Stomach (tissue), 9 donors: ENCODE measurements around the gene MTMR12. TPM values are rescaled to one million over a fixed set of nuclear protein-coding genes. Genes with fewer than 3 reads are reported as not detected.

Experiments used
- DNase-seq, 2 donors: peaks; one replicate each; pipeline versions ENCODE4 v3.0.0 to v3.0.0-alpha.2; 2013 to 2019
- H3K27ac ChIP-seq, 5 donors: fragments of 200-600 bp in 4 of 5; sonication (generic) in 4 of 5; one replicate each; pipeline ENCODE4 v1.5.1; 2013 to 2019; ENCODE audit warnings: mild to moderate bottlenecking in 1 of 5, moderate library complexity in 1 of 5
- H3K27me3 ChIP-seq, 3 donors: fragments of 200-600 bp; sonication (generic); one replicate each; pipeline ENCODE4 v1.5.1; 2017 to 2019; ENCODE audit warnings: mixed run types in 1 of 3
- H3K36me3 ChIP-seq, 4 donors: fragments of 200-600 bp; sonication (generic); 1 replicate in 3 of 4; 2 replicates in 1 of 4; pipeline ENCODE4 v1.5.1; 2016 to 2019
- H3K4me1 ChIP-seq, 4 donors: fragments of 200-600 bp; sonication (generic); one replicate each; pipeline ENCODE4 v1.5.1; 2016 to 2019
- H3K4me3 ChIP-seq, 4 donors: fragments of 200-600 bp; sonication (generic) in 3 of 4; one replicate each; pipeline ENCODE4 v1.5.1; 2016 to 2019; ENCODE audit warnings: mild to moderate bottlenecking in 1 of 4
- H3K9me3 ChIP-seq, 4 donors: fragments of 200-600 bp; sonication (generic); one replicate each; pipeline ENCODE4 v1.5.1; 2016 to 2019
- CTCF ChIP-seq, 7 experiments: fragments of 450-650 bp in 4 of 7; fragments of 200-600 bp in 3 of 7; sonication (generic) in 3 of 7; IDR thresholded peaks; one replicate each; pipeline ENCODE4 v1.5.1; 2016 to 2019; ENCODE audit warnings: antibody characterized with exemption in 7 of 7, control low read depth in 2 of 7, mild to moderate bottlenecking in 1 of 7
- EP300 ChIP-seq: sonication (generic); formaldehyde crosslinking; IDR thresholded peaks from one replicate; pipeline ENCODE4 v1.6.1; 2017; ENCODE audit warnings: antibody characterized with exemption
- POLR2A ChIP-seq, 4 donors: fragments of 450-650 bp; IDR thresholded peaks; one replicate each; pipeline ENCODE4 v1.6.1; 2016; ENCODE audit warnings: antibody characterized with exemption in 4 of 4, control low read depth in 2 of 4, mild to moderate bottlenecking in 1 of 4, moderate library complexity in 1 of 4
- POLR2AphosphoS5 ChIP-seq, 3 donors: sonication (generic); formaldehyde crosslinking; IDR thresholded peaks; one replicate each; pipeline ENCODE4 v1.6.1; 2016; ENCODE audit warnings: antibody characterized with exemption in 3 of 3
- WGBS, 5 donors: extraction: QIAGEN DNeasy Blood & Tissue Kit in 3 of 5; methylation state at CpG; one replicate each; pipeline versions ENCODE4 v1.1.5 to v1.1.7; 2013 to 2018; 5-methylcytosine and 5-hydroxymethylcytosine counted together
- intact Hi-C: fragments of 100-400 bp; cut with DNase I; formaldehyde crosslinking; loops from one replicate; pipeline ENCODE4 v1.15.1; 2023; ENCODE audit warnings: low total_unique reads
- polyA plus RNA-seq, 3 donors: library from polyadenylated mRNA; stranded (reverse); fragments of 200-250 nt; gene quantifications; one replicate each; pipeline ENCODE4 v1.2.3, GENCODE V29; 2013
- total RNA-seq, 5 donors: library from RNA; depleted of rRNA; stranded (reverse); fragments of >200 nt; gene quantifications; one replicate each; pipeline versions ENCODE4 v1.1.0 to v1.2.3, GENCODE V29; 2014 to 2016
- donor health status: healthy with polysubstance abuse.
- donor health status: Bipolar disorder and iron deficiency.
- donor health status: healthy.

MTMR12 gene
- total and polyA plus RNA-seq, 8 donors, result 7.2 to 51.9 (median 38.8) TPM

- intact Hi-C loops, result no loop called here
- H3K9me3 ChIP-seq, result no peaks in the 10 kb centered on the region
- 95 to 100% (median 98%) methylated on average over 2 of the region's 2 CpGs for WGBS, 5 donors
- TF ChIP-seq POLR2AphosphoS5 (IDR thresholded peaks at IDR 0.05), result no peak
- no peak for TF ChIP-seq CTCF (IDR thresholded peaks at IDR 0.05)
- no peak for TF ChIP-seq EP300
- no peak for TF ChIP-seq POLR2A (IDR thresholded peaks at IDR 0.05)
- H3K27me3 ChIP-seq, result no peaks in the 10 kb centered on the region
- H3K36me3 ChIP-seq, result peaks cover 42 to 76% (median 72%) of the 10 kb centered on the region in 4 donors
- H3K4me3 ChIP-seq, result no peak overlapping the region
- DNase-seq, result no peak
- H3K4me1 ChIP-seq, result peaks cover 20 to 47% (median 36%) of the 10 kb centered on the region in 4 donors
- H3K27ac ChIP-seq, result peak overlapping the region in 1 of 5 donors; percentile 9
Observed at GRCh38 chr5:32272746-32273145, 40.0 kb downstream of the MTMR12 start.

GRCh38 chr5:32270946-32271345 lies 41.8 kb downstream of the MTMR12 start:
- no peak for DNase-seq
- peaks cover 56 to 91% (median 90%) of the 10 kb centered on the region in 4 donors for H3K36me3 ChIP-seq
- no peak overlapping the region for H3K4me3 ChIP-seq
- no peak overlapping the region for H3K27ac ChIP-seq
- intact Hi-C loops, result no loop called here
- peaks cover 8 to 30% (median 21%) of the 10 kb centered on the region in 4 donors for H3K4me1 ChIP-seq
- H3K27me3 ChIP-seq, result no peaks in the 10 kb centered on the region
- TF ChIP-seq EP300 (no peak), POLR2A (IDR thresholded peaks at IDR 0.05) (no peak)
- H3K9me3 ChIP-seq, result no peaks in the 10 kb centered on the region
- WGBS, 5 donors, result 54 to 76% (median 65%) methylated on average over 1 of the region's 1 CpG

GRCh38 chr5:32270178-32270577 lies 42.6 kb downstream of the MTMR12 start:
- Histone ChIP-seq H3K4me1 (peaks cover under 1 to 22% (median 15%) of the 10 kb centered on the region in 4 donors), H3K9me3 (no peaks in the 10 kb centered on the region), H3K4me3 (no peak overlapping the region), H3K36me3 (peaks cover 56 to 98% (median 96%) of the 10 kb centered on the region in 4 donors), H3K27me3 (no peaks in the 10 kb centered on the region), H3K27ac (no peak overlapping the region)
- no peak for DNase-seq
- intact Hi-C loops, result no loop called here
- TF ChIP-seq EP300, result no peak
- no peak for TF ChIP-seq POLR2AphosphoS5 (IDR thresholded peaks at IDR 0.05)
- no peak for TF ChIP-seq CTCF (IDR thresholded peaks at IDR 0.05)
- TF ChIP-seq POLR2A (IDR thresholded peaks at IDR 0.05), result no peak
- WGBS, 5 donors, result 69 to 85% (median 79%) methylated on average over 4 of the region's 4 CpGs

GRCh38 chr5:32265902-32266301 lies 46.8 kb downstream of the MTMR12 start:
- Histone ChIP-seq H3K4me3 (no peak overlapping the region), H3K4me1 (peaks cover 7 to 16% (median 10%) of the 10 kb centered on the region in 4 donors), H3K9me3 (no peaks in the 10 kb centered on the region), H3K27ac (peak overlapping the region in 1 of 5 donors; percentile 15), H3K36me3 (peaks cover 46 to 100% (median 98%) of the 10 kb centered on the region in 4 donors), H3K27me3 (no peaks in the 10 kb centered on the region)
- no peak for DNase-seq
- TF ChIP-seq POLR2A (IDR thresholded peaks at IDR 0.05) (no peak), POLR2AphosphoS5 (IDR thresholded peaks at IDR 0.05) (no peak), EP300 (no peak), CTCF (IDR thresholded peaks at IDR 0.05) (no peak)
- WGBS, 5 donors, result 82 to 91% (median 85%) methylated on average over 6 of the region's 6 CpGs
- intact Hi-C loops, result no loop called here

GRCh38 chr5:32264957-32265572 lies 47.7 kb downstream of the MTMR12 start:
- intact Hi-C loops, result no loop called here
- 59 to 73% (median 64%) methylated on average over 4 of the region's 4 CpGs for WGBS, 5 donors

More at GRCh38 chr5:32264957-32265572, 47.7 kb downstream of the MTMR12 start:
- Histone ChIP-seq H3K36me3 (peaks cover 42 to 100% (median 96%) of the 10 kb centered on the region in 4 donors), H3K4me1 (peaks cover 13 to 19% (median 16%) of the 10 kb centered on the region in 4 donors), H3K9me3 (no peaks in the 10 kb centered on the region), H3K27ac (no peak overlapping the region), H3K4me3 (no peak overlapping the region), H3K27me3 (no peaks in the 10 kb centered on the region)
- no peak for DNase-seq
- no peak for TF ChIP-seq EP300
- no peak for TF ChIP-seq CTCF (IDR thresholded peaks at IDR 0.05)
- no peak for TF ChIP-seq POLR2A (IDR thresholded peaks at IDR 0.05)
- TF ChIP-seq POLR2AphosphoS5 (IDR thresholded peaks at IDR 0.05), result no peak
